HFFc6 (cell line): ENCODE measurements around the gene PSMD6. TPM values are rescaled to one million over a fixed set of nuclear protein-coding genes. Genes with fewer than 3 reads are reported as not detected.
A peak's percentile ranks its signal among the peaks of the same experiment; 100 is the strongest.

Experiments
- DNase-seq: peaks from one replicate; pipeline ENCODE4 v3.0.0-alpha.2; 2018
- H3K27ac Mint-ChIP-seq: 2 replicates; pipeline ENCODE4 v1.8.0; 2020; ENCODE audit warnings: mild to moderate bottlenecking, mixed read lengths
- H3K27me3 Mint-ChIP-seq: 2 replicates; pipeline ENCODE4 v1.8.0; 2021; ENCODE audit warnings: mild to moderate bottlenecking, moderate library complexity, mixed read lengths; ENCODE audit not compliant: insufficient read depth
- H3K36me3 Mint-ChIP-seq: 2 replicates; pipeline ENCODE4 v1.8.0; 2021; ENCODE audit warnings: low read depth, mixed read lengths
- H3K4me1 Mint-ChIP-seq: 2 replicates; pipeline ENCODE4 v1.8.0; 2020; ENCODE audit warnings: low read depth, mixed read lengths
- H3K4me3 Mint-ChIP-seq: 2 replicates; pipeline ENCODE4 v1.8.0; 2020; ENCODE audit warnings: mild to moderate bottlenecking, moderate library complexity, mixed read lengths
- H3K9me3 Mint-ChIP-seq: 2 replicates; pipeline ENCODE4 v1.8.0; 2020; ENCODE audit warnings: mild to moderate bottlenecking, mixed read lengths
- CTCF ChIP-seq: fragments of 200-600 bp; sonication (generic); IDR thresholded peaks from 2 replicates; pipeline ENCODE4 v1.5.0; 2021; ENCODE audit warnings: antibody characterized with exemption, mild to moderate bottlenecking
- total RNA-seq, 6 experiments: library from RNA; stranded (reverse); fragmentation: NEBNext Ultra II Directional; extraction: Animal tissue kit (Norgen Biotek cat#: 25700); gene quantifications; 2 replicates in 1 of 6; 3 replicates in 5 of 6; pipeline ENCODE4 v1.2.3, GENCODE V29; 2021

Gene PSMD6
- total RNA-seq, 6 experiments from 2014 or later: 101 to 123 (median 113) TPM

GRCh38 chr3:63975723-63976122 lies 47.6 kb downstream of the PSMD6 start:
- Mint-ChIP-seq H3K9me3 (no peaks in the 10 kb centered on the region), H3K36me3 (peaks cover 23% of the 10 kb centered on the region), H3K27ac (peak overlapping the region; percentile 87), H3K4me3 (peak overlapping the region; percentile 78), H3K4me1 (peaks cover 75% of the 10 kb centered on the region), H3K27me3 (no peaks in the 10 kb centered on the region)
- TF ChIP-seq CTCF: no peak
- no peak for DNase-seq

- Mint-ChIP-seq H3K27me3 (no peaks in the 10 kb centered on the region), H3K4me3 (no peak overlapping the region), H3K9me3 (no peaks in the 10 kb centered on the region), H3K36me3 (peaks cover 16% of the 10 kb centered on the region), H3K4me1 (peaks cover 81% of the 10 kb centered on the region), H3K27ac (no peak overlapping the region)
- DNase-seq: no peak
- TF ChIP-seq CTCF: no peak
Observed at GRCh38 chr3:63974451-63974850, 48.8 kb downstream of the PSMD6 start.

- TF ChIP-seq CTCF: no peak
- no peak overlapping the region for H3K4me3 Mint-ChIP-seq
- H3K9me3 Mint-ChIP-seq: no peaks in the 10 kb centered on the region
- DNase-seq: no peak
- peaks cover 82% of the 10 kb centered on the region for H3K4me1 Mint-ChIP-seq
- H3K36me3 Mint-ChIP-seq: peaks cover 16% of the 10 kb centered on the region
- H3K27me3 Mint-ChIP-seq: no peaks in the 10 kb centered on the region
- no peak overlapping the region for H3K27ac Mint-ChIP-seq
Observed at GRCh38 chr3:63973406-63973805, 49.9 kb downstream of the PSMD6 start.

GRCh38 chr3:63972987-63973386 lies 50.3 kb downstream of the PSMD6 start:
- Mint-ChIP-seq H3K9me3 (no peaks in the 10 kb centered on the region), H3K36me3 (peaks cover 16% of the 10 kb centered on the region), H3K27ac (no peak overlapping the region; the same call in 1 of the 2 replicates), H3K4me3 (no peak overlapping the region), H3K4me1 (peaks cover 82% of the 10 kb centered on the region), H3K27me3 (no peaks in the 10 kb centered on the region)
- DNase-seq: no peak
- TF ChIP-seq CTCF: no peak

- Mint-ChIP-seq H3K4me3 (peak overlapping the region; percentile 43), H3K36me3 (peaks cover 12% of the 10 kb centered on the region), H3K27me3 (no peaks in the 10 kb centered on the region), H3K9me3 (no peaks in the 10 kb centered on the region), H3K27ac (peak overlapping the region; percentile 24), H3K4me1 (peaks cover 82% of the 10 kb centered on the region)
- TF ChIP-seq CTCF: no peak
- DNase-seq: peak; percentile 54
Observed at GRCh38 chr3:63972196-63972595, 51.1 kb downstream of the PSMD6 start.
